MM.1S (cell line): Measurements from ENCODE around the gene CD200R1L.
A peak's percentile ranks its signal among the peaks of the same experiment; 100 is the strongest.

ENCODE experiments used
- DNase-seq: peaks from one replicate; pipeline ENCODE4 v3.0.0-alpha.2; 2015
- H2AFZ ChIP-seq: fragments of 300-600 bp; sonication (generic); 2 replicates; pipeline ENCODE4 v1.6.0; 2016; ENCODE audit warnings: antibody characterized with exemption, low read length
- H3F3A ChIP-seq: fragments of 300-600 bp; sonication (generic); 2 replicates; pipeline ENCODE4 v1.6.1; 2016; ENCODE audit warnings: mild to moderate bottlenecking, antibody characterized with exemption, low read length, moderate library complexity, mixed read lengths; ENCODE audit not compliant: insufficient read depth
- H3K27ac ChIP-seq: fragments of 300-600 bp; sonication (generic); 2 replicates; pipeline ENCODE4 v1.5.1; 2016; ENCODE audit warnings: mild to moderate bottlenecking, low read length
- H3K27me3 ChIP-seq: fragments of 300-600 bp; sonication (generic); replicated peaks from 2 replicates; pipeline ENCODE4 v1.6.0; 2016; ENCODE audit warnings: low read length; ENCODE audit not compliant: insufficient read depth
- H3K36me3 ChIP-seq: fragments of 300-600 bp; sonication (generic); replicated peaks from 2 replicates; pipeline ENCODE4 v1.6.1; 2016; ENCODE audit warnings: mild to moderate bottlenecking, low read length, mixed read lengths; ENCODE audit not compliant: insufficient read depth
- H3K4me1 ChIP-seq: fragments of 300-600 bp; sonication (generic); 2 replicates; pipeline ENCODE4 v1.6.1; 2016; ENCODE audit warnings: low read length, mixed read lengths
- H3K4me2 ChIP-seq: fragments of 300-600 bp; sonication (generic); 2 replicates; pipeline ENCODE4 v1.6.0; 2016; ENCODE audit warnings: low read depth, low read length
- H3K4me3 ChIP-seq: fragments of 300-600 bp; sonication (generic); 2 replicates; pipeline ENCODE4 v1.5.1; 2016; ENCODE audit warnings: low read length, mixed read lengths
- H3K79me2 ChIP-seq: fragments of 300-600 bp; sonication (generic); 2 replicates; pipeline ENCODE4 v1.6.1; 2016; ENCODE audit warnings: mixed run types, low read length, mixed read lengths
- H3K9ac ChIP-seq: fragments of 300-600 bp; sonication (generic); 2 replicates; pipeline ENCODE4 v1.6.1; 2016; ENCODE audit warnings: low read length, mixed read lengths
- H3K9me2 ChIP-seq: fragments of 300-600 bp; sonication (generic); replicated peaks from 2 replicates; pipeline ENCODE4 v1.6.1; 2016; ENCODE audit warnings: mild to moderate bottlenecking, low read length, mixed read lengths; ENCODE audit not compliant: insufficient read depth
- H3K9me3 ChIP-seq: fragments of 300-600 bp; sonication (generic); replicated peaks from 2 replicates; pipeline ENCODE4 v1.6.1; 2016; ENCODE audit warnings: mild to moderate bottlenecking, low read length, mixed read lengths; ENCODE audit not compliant: insufficient read depth
- H4K20me1 ChIP-seq: fragments of 300-600 bp; sonication (generic); 2 replicates; pipeline ENCODE4 v1.6.1; 2016; ENCODE audit warnings: mild to moderate bottlenecking, low read length, moderate library complexity, mixed read lengths; ENCODE audit not compliant: insufficient read depth
- EZH2 ChIP-seq: fragments of 300-600 bp; sonication (generic); optimal IDR thresholded peaks from 2 replicates; pipeline ENCODE3; 2017; ENCODE audit warnings: low read depth, mild to moderate bottlenecking, antibody characterized with exemption, low read length, mixed read lengths
- EZH2phosphoT487 ChIP-seq: fragments of 300-600 bp; sonication (generic); IDR thresholded peaks from 2 replicates; pipeline ENCODE4 v1.6.1; 2018; ENCODE audit warnings: antibody characterized with exemption, low read length
- TF ChIP-seq, protein P1 (sequence below): fragments of 300-600 bp; sonication (generic); IDR thresholded peaks from 2 replicates; pipeline ENCODE4 v1.5.1; 2016; ENCODE audit warnings: antibody characterized with exemption, low read length, mixed read lengths

Gene CD200R1L

DNA sequence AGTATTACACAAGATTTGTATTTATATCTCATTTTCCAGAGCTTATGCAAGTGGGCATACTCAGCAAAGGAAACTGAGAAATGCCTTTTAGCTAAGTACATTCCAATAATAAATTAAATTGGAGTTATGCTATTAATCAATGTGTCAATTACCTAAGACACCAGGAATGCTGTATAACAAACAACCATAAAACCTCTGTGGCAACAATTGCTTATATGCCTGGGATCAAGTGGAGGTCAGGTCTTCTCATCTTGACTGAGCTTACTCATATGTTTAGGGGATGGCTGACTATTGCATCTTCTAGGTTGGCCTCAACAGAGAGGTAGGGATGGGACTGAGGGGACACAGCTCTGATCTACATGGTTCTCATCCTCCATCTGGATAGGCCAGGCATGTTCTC, 30.7 kb downstream of the CD200R1L start:
- Histone ChIP-seq H4K20me1 (no peaks in the 10 kb centered on the region), H3K9me2 (no peaks in the 10 kb centered on the region), H3K9ac (no peak overlapping the region), H3F3A (no peaks in the 10 kb centered on the region), H3K79me2 (no peaks in the 10 kb centered on the region), H3K27me3 (no peaks in the 10 kb centered on the region), H3K9me3 (no peaks in the 10 kb centered on the region), H3K27ac (no peak overlapping the region), H3K36me3 (no peaks in the 10 kb centered on the region), H3K4me1 (peaks cover 13% of the 10 kb centered on the region), H2AFZ (no peak overlapping the region), H3K4me3 (no peak overlapping the region), H3K4me2 (no peak overlapping the region)
- no peak for DNase-seq
- TF ChIP-seq EZH2phosphoT487 (no peak), EZH2 (no peak)
- TF ChIP-seq, protein P1, sequence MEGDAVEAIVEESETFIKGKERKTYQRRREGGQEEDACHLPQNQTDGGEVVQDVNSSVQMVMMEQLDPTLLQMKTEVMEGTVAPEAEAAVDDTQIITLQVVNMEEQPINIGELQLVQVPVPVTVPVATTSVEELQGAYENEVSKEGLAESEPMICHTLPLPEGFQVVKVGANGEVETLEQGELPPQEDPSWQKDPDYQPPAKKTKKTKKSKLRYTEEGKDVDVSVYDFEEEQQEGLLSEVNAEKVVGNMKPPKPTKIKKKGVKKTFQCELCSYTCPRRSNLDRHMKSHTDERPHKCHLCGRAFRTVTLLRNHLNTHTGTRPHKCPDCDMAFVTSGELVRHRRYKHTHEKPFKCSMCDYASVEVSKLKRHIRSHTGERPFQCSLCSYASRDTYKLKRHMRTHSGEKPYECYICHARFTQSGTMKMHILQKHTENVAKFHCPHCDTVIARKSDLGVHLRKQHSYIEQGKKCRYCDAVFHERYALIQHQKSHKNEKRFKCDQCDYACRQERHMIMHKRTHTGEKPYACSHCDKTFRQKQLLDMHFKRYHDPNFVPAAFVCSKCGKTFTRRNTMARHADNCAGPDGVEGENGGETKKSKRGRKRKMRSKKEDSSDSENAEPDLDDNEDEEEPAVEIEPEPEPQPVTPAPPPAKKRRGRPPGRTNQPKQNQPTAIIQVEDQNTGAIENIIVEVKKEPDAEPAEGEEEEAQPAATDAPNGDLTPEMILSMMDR = no peak

- Histone ChIP-seq H3K27ac (no peak overlapping the region), H3F3A (no peaks in the 10 kb centered on the region), H3K27me3 (no peaks in the 10 kb centered on the region), H3K4me1 (peaks cover 13% of the 10 kb centered on the region), H2AFZ (0 out of 2 replicates have a peak overlapping the region, but pooled peaks have one; percentile 3), H3K9ac (no peak overlapping the region), H3K9me2 (no peaks in the 10 kb centered on the region), H3K9me3 (no peaks in the 10 kb centered on the region), H3K36me3 (no peaks in the 10 kb centered on the region), H4K20me1 (no peaks in the 10 kb centered on the region), H3K4me3 (no peak overlapping the region), H3K79me2 (no peaks in the 10 kb centered on the region), H3K4me2 (peak overlapping the region; percentile 20; the same call in 1 of the 2 replicates)
- peak; percentile 56 for DNase-seq
- TF ChIP-seq, protein P1 = peak; percentile 54
- no peak for TF ChIP-seq EZH2
These were observed 32.4 kb downstream of the CD200R1L start for GRCh38 chr3:112814266-112814665.

DNA sequence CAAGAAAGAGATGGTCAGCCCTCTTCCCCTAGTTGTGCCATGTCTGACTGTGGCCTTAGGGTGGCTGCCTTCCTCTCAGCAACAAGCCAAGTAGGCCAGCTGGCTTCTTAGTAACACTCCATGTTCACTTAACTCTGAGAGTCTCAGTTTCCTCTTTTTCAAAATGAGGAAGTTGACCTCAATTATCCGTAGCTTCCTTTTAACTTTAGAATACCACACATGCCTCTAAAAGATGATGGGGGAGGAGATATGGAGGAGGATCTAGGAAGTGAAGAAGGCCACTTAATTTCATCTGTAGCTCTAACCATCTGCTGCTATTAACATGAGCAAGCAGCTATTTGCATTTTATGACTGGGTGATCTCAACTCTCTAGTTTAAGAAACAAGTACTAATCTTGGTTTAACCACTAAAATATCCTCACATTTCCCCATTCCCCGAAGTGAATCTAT, 32.9 kb downstream of the CD200R1L start:
- Histone ChIP-seq H3K9me3 (no peaks in the 10 kb centered on the region), H4K20me1 (no peaks in the 10 kb centered on the region), H3K4me2 (peak overlapping the region; percentile 20; the same call in 1 of the 2 replicates), H3K36me3 (no peaks in the 10 kb centered on the region), H3K79me2 (no peaks in the 10 kb centered on the region), H3K27ac (no peak overlapping the region), H3K4me3 (no peak overlapping the region), H3K9me2 (no peaks in the 10 kb centered on the region), H3K9ac (no peak overlapping the region), H3K4me1 (peaks cover 13% of the 10 kb centered on the region), H3F3A (no peaks in the 10 kb centered on the region), H3K27me3 (no peaks in the 10 kb centered on the region), H2AFZ (0 out of 2 replicates have a peak overlapping the region, but pooled peaks have one; percentile 3)
- TF ChIP-seq, protein P1 = no peak
- TF ChIP-seq EZH2 = no peak
- TF ChIP-seq EZH2phosphoT487 = no peak
- DNase-seq = peak; percentile 21
